ENCODE results near the gene USP17L27. TPM values are rescaled to one million over a fixed set of nuclear protein-coding genes. Genes with fewer than 3 reads are reported as not detected.

The USP17L27 gene
- total RNA-seq = not detected in 2 replicates

DNA sequence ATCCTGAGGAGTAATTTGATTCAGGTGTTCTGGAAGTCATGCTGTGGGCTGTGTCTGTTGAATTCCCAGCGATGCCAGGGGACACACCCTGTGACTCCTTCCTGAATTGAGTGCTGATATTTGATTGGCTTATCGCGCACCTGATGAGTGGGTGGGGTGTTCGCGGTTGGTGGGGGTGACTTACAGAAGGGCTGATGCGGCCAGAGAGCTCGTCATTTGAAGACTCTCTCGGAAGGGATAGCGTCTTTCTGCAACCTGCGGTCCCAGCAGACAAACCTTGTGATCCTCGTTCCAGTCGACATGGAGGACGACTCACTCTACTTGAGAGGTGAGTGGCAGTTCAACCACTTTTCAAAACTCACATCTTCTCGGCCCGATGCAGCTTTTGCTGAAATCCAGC lies at the start of gene USP17L27:
USP17L27 (plus strand) TSS at position 301 of the 400 bp plus-strand sequence; CDS start at position 301, 0 bp downstream.

DNA sequence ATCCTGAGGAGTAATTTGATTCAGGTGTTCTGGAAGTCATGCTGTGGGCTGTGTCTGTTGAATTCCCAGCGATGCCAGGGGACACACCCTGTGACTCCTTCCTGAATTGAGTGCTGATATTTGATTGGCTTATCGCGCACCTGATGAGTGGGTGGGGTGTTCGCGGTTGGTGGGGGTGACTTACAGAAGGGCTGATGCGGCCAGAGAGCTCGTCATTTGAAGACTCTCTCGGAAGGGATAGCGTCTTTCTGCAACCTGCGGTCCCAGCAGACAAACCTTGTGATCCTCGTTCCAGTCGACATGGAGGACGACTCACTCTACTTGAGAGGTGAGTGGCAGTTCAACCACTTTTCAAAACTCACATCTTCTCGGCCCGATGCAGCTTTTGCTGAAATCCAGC lies 19.1 kb upstream of the USP17L27 start, which contains the start of gene USP17L24:
USP17L24 (plus strand) TSS at position 301 of the 400 bp plus-strand sequence; CDS start at position 301, 0 bp downstream.

GRCh38 chr4:9329611-9330010 lies 14.3 kb upstream of the USP17L27 start, which contains the start of gene USP17L25:
USP17L25 (plus strand) TSS chr4:9329911; CDS start chr4:9329911, 0 bp downstream.

DNA sequence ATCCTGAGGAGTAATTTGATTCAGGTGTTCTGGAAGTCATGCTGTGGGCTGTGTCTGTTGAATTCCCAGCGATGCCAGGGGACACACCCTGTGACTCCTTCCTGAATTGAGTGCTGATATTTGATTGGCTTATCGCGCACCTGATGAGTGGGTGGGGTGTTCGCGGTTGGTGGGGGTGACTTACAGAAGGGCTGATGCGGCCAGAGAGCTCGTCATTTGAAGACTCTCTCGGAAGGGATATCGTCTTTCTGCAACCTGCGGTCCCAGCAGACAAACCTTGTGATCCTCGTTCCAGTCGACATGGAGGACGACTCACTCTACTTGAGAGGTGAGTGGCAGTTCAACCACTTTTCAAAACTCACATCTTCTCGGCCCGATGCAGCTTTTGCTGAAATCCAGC lies 9.6 kb upstream of the USP17L27 start, which contains the start of gene USP17L26:
USP17L26 (plus strand) TSS at position 301 of the 400 bp plus-strand sequence; CDS start at position 301, 0 bp downstream.

DNA sequence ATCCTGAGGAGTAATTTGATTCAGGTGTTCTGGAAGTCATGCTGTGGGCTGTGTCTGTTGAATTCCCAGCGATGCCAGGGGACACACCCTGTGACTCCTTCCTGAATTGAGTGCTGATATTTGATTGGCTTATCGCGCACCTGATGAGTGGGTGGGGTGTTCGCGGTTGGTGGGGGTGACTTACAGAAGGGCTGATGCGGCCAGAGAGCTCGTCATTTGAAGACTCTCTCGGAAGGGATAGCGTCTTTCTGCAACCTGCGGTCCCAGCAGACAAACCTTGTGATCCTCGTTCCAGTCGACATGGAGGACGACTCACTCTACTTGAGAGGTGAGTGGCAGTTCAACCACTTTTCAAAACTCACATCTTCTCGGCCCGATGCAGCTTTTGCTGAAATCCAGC lies 4.8 kb upstream of the USP17L27 start, which contains the start of gene USP17L5:
USP17L5 (plus strand) TSS at position 301 of the 400 bp plus-strand sequence; CDS start at position 301, 0 bp downstream.

DNA sequence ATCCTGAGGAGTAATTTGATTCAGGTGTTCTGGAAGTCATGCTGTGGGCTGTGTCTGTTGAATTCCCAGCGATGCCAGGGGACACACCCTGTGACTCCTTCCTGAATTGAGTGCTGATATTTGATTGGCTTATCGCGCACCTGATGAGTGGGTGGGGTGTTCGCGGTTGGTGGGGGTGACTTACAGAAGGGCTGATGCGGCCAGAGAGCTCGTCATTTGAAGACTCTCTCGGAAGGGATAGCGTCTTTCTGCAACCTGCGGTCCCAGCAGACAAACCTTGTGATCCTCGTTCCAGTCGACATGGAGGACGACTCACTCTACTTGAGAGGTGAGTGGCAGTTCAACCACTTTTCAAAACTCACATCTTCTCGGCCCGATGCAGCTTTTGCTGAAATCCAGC lies 4.6 kb downstream of the USP17L27 start, which contains the start of gene USP17L28:
USP17L28 (plus strand) TSS at position 301 of the 400 bp plus-strand sequence; CDS start at position 301, 0 bp downstream.

GRCh38 chr4:9353338-9353737 lies 9.4 kb downstream of the USP17L27 start, which contains the start of gene USP17L29:
USP17L29 (plus strand) TSS chr4:9353638; CDS start chr4:9353638, 0 bp downstream.

GRCh38 chr4:9362829-9363228 lies 18.9 kb downstream of the USP17L27 start, which contains the start of gene USP17L30:
USP17L30 (plus strand) TSS chr4:9363129; CDS start chr4:9363129, 0 bp downstream.

Other genes starting within 250 kb of the USP17L27 start
- gene FAM90A26, start 173.7 kb upstream of the USP17L27 start, total RNA-seq = not detected in 2 replicates
- not detected in 2 replicates for gene USP17L10, start 133.5 kb upstream of the USP17L27 start, total RNA-seq
- gene USP17L11, start 128.7 kb upstream of the USP17L27 start, total RNA-seq = not detected in 2 replicates
- gene USP17L12, start 124.0 kb upstream of the USP17L27 start, total RNA-seq = not detected in 2 replicates
- gene USP17L13, start 119.3 kb upstream of the USP17L27 start, total RNA-seq = not detected in 2 replicates
- not detected in 2 replicates for gene USP17L15, start 109.8 kb upstream of the USP17L27 start, total RNA-seq
- gene USP17L17, start 100.3 kb upstream of the USP17L27 start, total RNA-seq = not detected in 2 replicates
- not detected in 2 replicates for gene USP17L18, start 95.5 kb upstream of the USP17L27 start, total RNA-seq
- not detected in 2 replicates for gene USP17L19, start 90.8 kb upstream of the USP17L27 start, total RNA-seq
- not detected in 2 replicates for gene USP17L20, start 86.0 kb upstream of the USP17L27 start, total RNA-seq
- not detected in 2 replicates for gene USP17L21, start 81.3 kb upstream of the USP17L27 start, total RNA-seq
- gene USP17L22, start 76.5 kb upstream of the USP17L27 start, total RNA-seq = not detected in 2 replicates
- not detected in 2 replicates for gene USP17L24, start 19.0 kb upstream of the USP17L27 start, total RNA-seq
- gene USP17L25, start 14.2 kb upstream of the USP17L27 start, total RNA-seq = not detected in 2 replicates
- gene USP17L26, start 9.5 kb upstream of the USP17L27 start, total RNA-seq = not detected in 2 replicates
- not detected in 2 replicates for gene USP17L5, start 4.7 kb upstream of the USP17L27 start, total RNA-seq
- not detected in 2 replicates for gene USP17L28, start 4.7 kb downstream of the USP17L27 start, total RNA-seq
- not detected in 2 replicates for gene USP17L29, start 9.5 kb downstream of the USP17L27 start, total RNA-seq
- not detected in 2 replicates for gene USP17L30, start 19.0 kb downstream of the USP17L27 start, total RNA-seq
- not detected in 2 replicates for gene DEFB131A, start 100.3 kb downstream of the USP17L27 start, total RNA-seq

All from cardiac ventricle fibroblast (primary cell).